ENCODE data around the gene MYOF. TPM values are rescaled to one million over a fixed set of nuclear protein-coding genes. Genes with fewer than 3 reads are reported as not detected.

Gene MYOF
- total and polyA plus RNA-seq, 9 of the 15 experiments (the other 6 are each of a cell fraction or from before 2014, with no cell fraction given) = 0.06 to 0.27 TPM; not detected in 7

- TF ChIP-seq POLR2AphosphoS5 (IDR thresholded peaks at IDR 0.05; ENCODE audit: control insufficient read depth, insufficient read depth, low read depth, low read length) = no peak
- no peak for TF ChIP-seq CAMTA2 (CRISPR knock-in tag; conservative IDR thresholded peaks at IDR 0.05)
- no peak for TF ChIP-seq TAF7 (tag; IDR thresholded peaks at IDR 0.05)
- no peak for TF ChIP-seq LCOR (CRISPR knock-in tag; IDR thresholded peaks at IDR 0.05)
- TF ChIP-seq FOXK2 (conservative IDR thresholded peaks at IDR 0.05 in 1 of 2, IDR thresholded peaks at IDR 0.05 in 1 of 2; ENCODE audit: low read depth in 2 of 2) = no peak
- TF ChIP-seq ZKSCAN1 (IDR thresholded peaks at IDR 0.05; ENCODE audit: low read depth, low read length) = no peak
- TF ChIP-seq CBX2 (IDR thresholded peaks at IDR 0.05; ENCODE audit: insufficient read depth, low read length, poor library complexity, severe bottlenecking) = no peak
Measured at GRCh38 chr10:93368210-93368609, 113.9 kb downstream of the MYOF start (continued).

- ATAC-seq (no peak), DNase-seq (ENCODE audit: extremely low read depth in 1 of 4, low spot score in 3 of 4) (no peak), FAIRE-seq (no peak)
- Histone ChIP-seq H3K9me1 (ENCODE audit: control insufficient read depth, insufficient read depth, low read length) (no peaks in the 10 kb centered on the region), H3K9me3 (replicated peaks; ENCODE audit: control insufficient read depth, insufficient read depth, low read depth, low read length) (no peaks in the 10 kb centered on the region), H3K4me3 (no peak overlapping the region), H3K79me2 (ENCODE audit: control insufficient read depth, insufficient read depth, low read length) (no peaks in the 10 kb centered on the region), H3K9ac (ENCODE audit: insufficient read depth in 1 of 2, low read depth in 2 of 2, low read length in 2 of 2) (no peak overlapping the region), H3K4me2 (ENCODE audit: insufficient read depth, low read length) (no peak overlapping the region), H3K36me3 (ENCODE audit: control insufficient read depth, insufficient read depth, low read length) (no peaks in the 10 kb centered on the region), H4K20me1 (replicated peaks; ENCODE audit: control insufficient read depth, insufficient read depth, low read length) (no peaks in the 10 kb centered on the region), H3K27ac (ENCODE audit: extremely low read depth, low read depth, low read length) (no peak overlapping the region), H2AFZ (ENCODE audit: low read depth, low read length) (no peak overlapping the region), H3K4me1 (replicated peaks in 1 of 2; ENCODE audit: control insufficient read depth in 2 of 2, insufficient read depth in 2 of 2, low read length in 2 of 2) (no peaks in the 10 kb centered on the region; a peak in 2 of 5 replicates), H3K27me3 (ENCODE audit: control insufficient read depth in 2 of 2, insufficient read depth in 2 of 2, low read length in 2 of 2) (peaks cover 0 to 5% of the 10 kb centered on the region in 2 experiments; a peak in 4 of 5 replicates)
- TF ChIP-seq ZNF224 (CRISPR knock-in tag; IDR thresholded peaks at IDR 0.05) = no peak
- no peak for TF ChIP-seq ZNF239 (CRISPR knock-in tag; IDR thresholded peaks at IDR 0.05)
- TF ChIP-seq STAT5B (CRISPR knock-in tag; IDR thresholded peaks at IDR 0.05) = no peak
- no peak for TF ChIP-seq HEY1 (CRISPR knock-in tag; IDR thresholded peaks at IDR 0.05; ENCODE audit: borderline replicate concordance)
- no peak for TF ChIP-seq U2AF1 (optimal IDR thresholded peaks at IDR 0.05; ENCODE audit: low read depth, low read length)
- TF ChIP-seq CREB5 (CRISPR knock-in tag; IDR thresholded peaks at IDR 0.05) = no peak
- TF ChIP-seq ZNF3 (CRISPR knock-in tag; IDR thresholded peaks at IDR 0.05) = no peak
- no peak for TF ChIP-seq ELF4 (CRISPR knock-in tag; IDR thresholded peaks at IDR 0.05)
- TF ChIP-seq HMGXB4 (CRISPR knock-in tag; IDR thresholded peaks at IDR 0.05) = no peak
- no peak for TF ChIP-seq BCL6 (CRISPR knock-in tag; IDR thresholded peaks at IDR 0.05)
- WGBS (ENCODE audit: insufficient coverage, low coverage, missing lambda C conversion rate) = 0% methylated on average over 3 of the region's 3 CpGs
- ChIA-PET CTCF (ENCODE audit: low intra/inter-chr PET ratio) (no interaction called here), POLR2A (no interaction called here)
- BruUV-seq (replicated peaks) = no TSS peak
- in situ Hi-C loops (cut with MboI) (no loop called here), intact Hi-C loops (cut with micrococcal nuclease) (no loop called here)
Measured at GRCh38 chr10:93367664-93368063, 114.5 kb downstream of the MYOF start.

All from K562 (cell line).